HG03103 (cell line): ENCODE measurements around the gene APPBP2.
"Not testable (repeated sequence)": the region's sequence is repeated elsewhere in the genome, so short reads cannot be mapped to it uniquely, and the experiment has no call there.

Experiments
- ATAC-seq: cut with Tn5 transposase; IDR thresholded peaks from one replicate; pipeline ENCODE4 v1.9.1; 2021; ENCODE audit warnings: low read depth; ENCODE audit not compliant: unreplicated experiment

APPBP2 gene

GRCh38 chr17:60525685-60526514, at the start of gene APPBP2:
APPBP2 (minus strand) TSS chr17:60526242; CDS start chr17:60525931, 311 bp downstream.
- ATAC-seq, result peak; percentile 76

- no peak for ATAC-seq
These were observed 47.4 kb upstream of the APPBP2 start for GRCh38 chr17:60573236-60574051.

- ATAC-seq, result no peak
These were observed 39.2 kb upstream of the APPBP2 start for GRCh38 chr17:60565233-60565632.

- ATAC-seq, result no peak
These were observed 37.7 kb upstream of the APPBP2 start for GRCh38 chr17:60563743-60564142.

GRCh38 chr17:60562421-60562820, 36.4 kb upstream of the APPBP2 start:
- ATAC-seq, result no peak

- ATAC-seq, result no peak
These were observed 34.8 kb upstream of the APPBP2 start for GRCh38 chr17:60560860-60561257.

- ATAC-seq, result no peak
These were observed 34.2 kb upstream of the APPBP2 start for GRCh38 chr17:60559995-60560859.

GRCh38 chr17:60559659-60559994, 33.6 kb upstream of the APPBP2 start:
- ATAC-seq, result no peak

- no peak for ATAC-seq
These were observed 31.8 kb upstream of the APPBP2 start for GRCh38 chr17:60557805-60558204.

- no peak for ATAC-seq
These were observed 29.7 kb upstream of the APPBP2 start for GRCh38 chr17:60555786-60556185.

GRCh38 chr17:60554377-60554788, 28.3 kb upstream of the APPBP2 start:
- no peak for ATAC-seq

- ATAC-seq, result not testable (repeated sequence)
These were observed 26.2 kb upstream of the APPBP2 start for GRCh38 chr17:60552255-60552654.

- ATAC-seq, result no peak
These were observed 22.9 kb upstream of the APPBP2 start for GRCh38 chr17:60548990-60549389.

GRCh38 chr17:60545465-60546191, 19.6 kb upstream of the APPBP2 start:
- ATAC-seq, result no peak

GRCh38 chr17:60542071-60542470, 16.0 kb upstream of the APPBP2 start:
- ATAC-seq, result no peak

- no peak for ATAC-seq
These were observed 14.4 kb upstream of the APPBP2 start for GRCh38 chr17:60540460-60540859.

- ATAC-seq, result no peak
These were observed 13.8 kb upstream of the APPBP2 start for GRCh38 chr17:60539807-60540206.

GRCh38 chr17:60538726-60539125, 12.7 kb upstream of the APPBP2 start:
- no peak for ATAC-seq

GRCh38 chr17:60535382-60536279, 9.6 kb upstream of the APPBP2 start:
- ATAC-seq, result no peak
